HepG2 (cell line): ENCODE data around the gene PMEPA1. TPM values are rescaled to one million over a fixed set of nuclear protein-coding genes. Genes with fewer than 3 reads are reported as not detected.

Experiments used
- ATAC-seq: fragments of 200-7000 bp; cut with Tn5 transposase; 3 replicates; pipeline ENCODE4 v1.9.1; 2020; ENCODE audit warnings: mild to moderate bottlenecking, moderate library complexity
- BruUV-seq: library from RNA; stranded (reverse); fragments of 400-500 nt; replicated peaks from 2 replicates; lab custom pipeline; 2021; lab: Mats Ljungman, UMichigan
- CTCF ChIA-PET: fragments of 300-600 bp; formaldehyde crosslinking; extraction: SDS; loops from one replicate; lab custom pipeline; 2021; ENCODE audit warnings: low total read pairs, inconsistent platforms, low intra/inter-chr PET ratio; lab: Yijun Ruan, JAX
- POLR2A ChIA-PET: fragments of 350-600 bp; sonication (Branson Sonifier 250); formaldehyde crosslinking; loops from one replicate; lab custom pipeline; 2020; ENCODE audit warnings: antibody characterized with exemption, inconsistent platforms; lab: Yijun Ruan, JAX
- DNase-seq: peaks from one replicate; pipeline ENCODE4 v3.0.0-alpha.2; 2015; ENCODE audit warnings: low spot score
- FAIRE-seq: peaks from 3 replicates; lab custom pipeline; 2011; peaks lifted over from hg19 to GRCh38; lab: Jason Lieb, UNC
- H2AFZ ChIP-seq: one replicate; pipeline ENCODE4 v1.6.1; 2011; ENCODE audit warnings: low read length, inconsistent platforms
- H3K27ac ChIP-seq: fragments of 300-600 bp; 3 replicates; pipeline ENCODE4 v1.8.0; 2011; ENCODE audit warnings: mixed run types, mild to moderate bottlenecking, mixed read lengths, low read length, inconsistent platforms; ENCODE audit not compliant: insufficient read depth; ENCODE audit errors: extremely low read length
- H3K27me3 ChIP-seq, 2 experiments: fragments of 200-600 bp in 1 of 2; 2 replicates in 1 of 2; 3 replicates in 1 of 2; pipeline versions ENCODE4 v1.6.0 to v1.8.0; 2011; ENCODE audit warnings: low read length in 2 of 2, mild to moderate bottlenecking in 2 of 2, moderate library complexity in 2 of 2, inconsistent platforms in 1 of 2; ENCODE audit not compliant: insufficient read depth in 2 of 2, control insufficient read depth in 1 of 2
- H3K36me3 ChIP-seq, 2 experiments: fragments of 200-600 bp in 1 of 2; replicated peaks in 1 of 2; 2 replicates in 1 of 2; 3 replicates in 1 of 2; pipeline versions ENCODE4 v1.5.1 to v1.8.0; 2011; ENCODE audit warnings: low read length in 2 of 2, inconsistent platforms in 1 of 2; ENCODE audit not compliant: insufficient read depth in 2 of 2, control insufficient read depth in 1 of 2
- H3K4me1 ChIP-seq: 2 replicates; pipeline ENCODE4 v1.5.1; 2012; ENCODE audit warnings: low read length, inconsistent platforms; ENCODE audit not compliant: insufficient read depth
- H3K4me2 ChIP-seq: 2 replicates; pipeline ENCODE4 v1.6.0; 2011; ENCODE audit warnings: low read depth, low read length, inconsistent platforms
- H3K4me3 ChIP-seq, 3 experiments: fragments of 200-600 bp in 1 of 3; sonication (generic), shearing (Covaris generic) in 1 of 3; replicated peaks in 1 of 3; 2 replicates each; pipeline ENCODE4 v1.5.1; 2011 to 2016; ENCODE audit warnings: low read length in 3 of 3, inconsistent platforms in 2 of 3, low read depth in 2 of 3, mild to moderate bottlenecking in 2 of 3, control low read depth in 1 of 3, mixed read lengths in 1 of 3; ENCODE audit not compliant: insufficient read depth in 1 of 3
- H3K79me2 ChIP-seq: one replicate; pipeline ENCODE4 v1.6.1; 2011; ENCODE audit warnings: low read length, inconsistent platforms; ENCODE audit not compliant: insufficient read depth
- H3K9ac ChIP-seq: 2 replicates; pipeline ENCODE4 v1.6.0; 2011; ENCODE audit warnings: mild to moderate bottlenecking, low read depth, low read length, inconsistent platforms; ENCODE audit not compliant: insufficient read depth
- H3K9me3 ChIP-seq: 2 replicates; pipeline ENCODE4 v1.5.1; 2012; ENCODE audit warnings: mild to moderate bottlenecking, low read length
- H4K20me1 ChIP-seq: 2 replicates; pipeline ENCODE4 v1.6.0; 2011; ENCODE audit warnings: inconsistent platforms, mild to moderate bottlenecking, low read length, moderate library complexity; ENCODE audit not compliant: insufficient read depth
- NCOA2 ChIP-seq: sonication (generic); formaldehyde crosslinking; IDR thresholded peaks from 2 replicates; pipeline ENCODE4 v1.8.0; 2022; ENCODE audit warnings: inconsistent platforms
- SUZ12 ChIP-seq: fragments of 150-350 bp; IDR thresholded peaks from 2 replicates; pipeline ENCODE4 v1.6.1; 2014; ENCODE audit warnings: low read depth, low read length
- TEAD2 ChIP-seq: sonication (generic); formaldehyde crosslinking; IDR thresholded peaks from 2 replicates; pipeline ENCODE4 v1.9.0; 2021; ENCODE audit warnings: missing genetic modification reagents
- ZNF24 ChIP-seq: fragments of 450-650 bp; IDR thresholded peaks from 2 replicates; pipeline ENCODE4 v1.6.1; 2017; ENCODE audit warnings: antibody characterized with exemption, mild to moderate bottlenecking
- ZNF629 ChIP-seq: sonication (generic); formaldehyde crosslinking; conservative IDR thresholded peaks from 2 replicates; pipeline ENCODE4 v1.5.0; 2020; ENCODE audit warnings: missing genetic modification reagents
- ZNF674 ChIP-seq: sonication (generic); formaldehyde crosslinking; IDR thresholded peaks from 2 replicates; pipeline ENCODE4 v1.5.0; 2020; ENCODE audit warnings: low read depth, mild to moderate bottlenecking, missing genetic modification reagents
- WGBS: methylation state at CpG from one replicate; pipeline ENCODE4 v1.1.6; 2017; ENCODE audit warnings: low lambda C conversion rate; 5-methylcytosine and 5-hydroxymethylcytosine counted together
- in situ Hi-C: cut with HindIII; loops from 2 replicates; pipeline ENCODE4 v1.10.0; 2017; ENCODE audit warnings: low pct_unique_long_range_greater_than_20kb; ENCODE audit not compliant: extremely low pct_ligation_motif_present
- intact Hi-C: fragments of 100-400 bp; cut with micrococcal nuclease; formaldehyde crosslinking; loops from one replicate; pipeline ENCODE4 v1.10.0; 2022; ENCODE audit not compliant: unreplicated experiment
- polyA plus RNA-seq, 8 experiments: library from polyadenylated mRNA; depleted of rRNA in 3 of 8; stranded (reverse) in 7 of 8; unstranded in 1 of 8; fragments of >200 nt; fragmentation: Illumina TruSeq in 4 of 8; extraction: Trizol in 4 of 8; gene quantifications; 2 replicates each; pipeline versions ENCODE4 v1.2.1 to v1.2.3, GENCODE V29; 2011 to 2016; ENCODE audit warnings: low read depth in 4 of 8, missing spikeins in 1 of 8, mixed read lengths in 1 of 8; ENCODE audit not compliant: insufficient read depth in 1 of 8
- total RNA-seq, 5 experiments: library from RNA; depleted of rRNA; stranded (reverse); fragments of >200 nt; fragmentation: Illumina TruSeq; extraction: Trizol; gene quantifications; 2 replicates each; pipeline ENCODE4 v1.2.3, GENCODE V29; 2016; ENCODE audit warnings: low read depth in 1 of 5

PMEPA1 gene
- total and polyA plus RNA-seq, 2 of the 13 experiments (the other 11 are each of a cell fraction or from before 2014, with no cell fraction given): not detected

DNA sequence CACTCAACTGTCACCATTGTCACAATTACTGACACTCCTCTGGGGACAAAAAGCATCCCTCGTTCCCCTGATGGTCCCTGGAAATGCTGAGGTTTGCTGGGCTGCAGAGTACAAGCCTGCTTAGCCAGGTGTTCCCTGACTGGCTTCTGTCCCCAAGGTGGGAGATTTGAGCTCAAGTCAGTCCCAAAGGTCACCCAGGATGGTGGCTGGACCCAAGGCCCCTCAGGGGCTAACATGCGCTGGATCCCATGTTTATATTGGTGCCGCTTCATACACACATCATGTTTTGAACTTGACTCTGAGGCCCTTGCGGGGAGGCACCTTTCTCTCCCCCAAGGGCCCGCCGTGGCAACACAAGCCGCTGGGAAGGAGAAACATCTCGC lies 44.2 kb downstream of the PMEPA1 start:
- DNase-seq (no peak), ATAC-seq (no peak), FAIRE-seq (no peak)
- Histone ChIP-seq H4K20me1 (no peaks in the 10 kb centered on the region; the same call in 1 of the 2 replicates), H3K27me3 (peaks cover 16 to 93% of the 10 kb centered on the region in 2 experiments; a peak in 4 of 5 replicates), H3K36me3 (no peaks in the 10 kb centered on the region), H3K9ac (no peak overlapping the region), H3K9me3 (no peaks in the 10 kb centered on the region), H3K4me2 (no peak overlapping the region), H2AFZ (no peak overlapping the region), H3K79me2 (no peaks in the 10 kb centered on the region), H3K4me3 (no peak overlapping the region), H3K4me1 (no peaks in the 10 kb centered on the region), H3K27ac (no peak overlapping the region)
- in situ Hi-C loops: no loop called here
- 12% methylated on average over 8 of the region's 8 CpGs for WGBS
- intact Hi-C loops: no loop called here
- TF ChIP-seq ZNF674: no peak
- no peak for TF ChIP-seq ZNF24
- TF ChIP-seq NCOA2 (CRISPR knock-in tag): no peak
- TF ChIP-seq SUZ12: no peak
- no TSS peak for BruUV-seq
- CTCF ChIA-PET: no interaction called here
- POLR2A ChIA-PET: no interaction called here

DNA sequence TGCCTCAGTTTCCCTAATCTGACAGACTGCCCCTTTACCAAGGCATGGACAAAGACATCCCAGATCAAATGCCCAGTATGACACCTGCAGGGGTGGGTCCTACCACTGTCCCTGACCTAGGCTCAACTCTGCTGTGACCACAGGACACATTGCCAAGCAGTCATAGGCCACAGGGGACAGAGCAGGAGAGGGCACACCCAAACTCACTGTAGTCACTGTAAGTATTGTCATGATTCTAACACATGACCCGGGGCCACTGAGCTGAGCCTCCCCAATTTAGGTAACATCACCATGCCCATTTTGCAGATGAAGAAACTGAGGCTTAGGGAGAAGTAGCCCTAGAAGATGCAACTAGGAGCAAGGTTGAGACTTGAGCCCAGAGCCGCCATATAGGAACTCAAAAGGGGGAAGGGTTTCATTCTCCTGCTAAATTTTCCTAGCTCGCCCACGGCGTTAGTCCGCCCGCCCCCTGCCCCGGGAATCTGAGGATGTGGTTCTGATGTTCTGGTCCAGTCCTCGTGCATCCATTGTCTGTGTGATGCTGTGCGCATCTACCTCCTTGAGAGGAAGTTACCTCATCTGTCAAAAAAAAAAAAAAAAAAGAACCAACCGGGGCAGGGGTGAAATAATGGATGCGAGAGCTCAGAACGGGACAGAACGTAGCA lies 44.8 kb downstream of the PMEPA1 start:
- H3K4me1 ChIP-seq: no peaks in the 10 kb centered on the region
- H3K36me3 ChIP-seq: no peaks in the 10 kb centered on the region
- H4K20me1 ChIP-seq: no peaks in the 10 kb centered on the region; the same call in 1 of the 2 replicates
- peaks cover 14 to 93% of the 10 kb centered on the region in 2 experiments; a peak in 4 of 5 replicates for H3K27me3 ChIP-seq
- no peak overlapping the region for H2AFZ ChIP-seq
- no peak for DNase-seq
- H3K4me2 ChIP-seq: no peak overlapping the region
- in situ Hi-C loops: no loop called here
- intact Hi-C loops: no loop called here
- no peak overlapping the region for H3K9ac ChIP-seq
- no peak for FAIRE-seq
- H3K27ac ChIP-seq: no peak overlapping the region
- POLR2A ChIA-PET: no interaction called here
- TF ChIP-seq ZNF629 (peak; percentile 69), TEAD2 (CRISPR knock-in tag) (no peak)
- 19% methylated on average over 14 of the region's 14 CpGs for WGBS
- no peaks in the 10 kb centered on the region for H3K9me3 ChIP-seq
- H3K79me2 ChIP-seq: no peaks in the 10 kb centered on the region
- ATAC-seq: no peak
- CTCF ChIA-PET: no interaction called here
- BruUV-seq: no TSS peak
- H3K4me3 ChIP-seq: no peak overlapping the region
